ENCODE results near the gene PTPRT.

DNA sequence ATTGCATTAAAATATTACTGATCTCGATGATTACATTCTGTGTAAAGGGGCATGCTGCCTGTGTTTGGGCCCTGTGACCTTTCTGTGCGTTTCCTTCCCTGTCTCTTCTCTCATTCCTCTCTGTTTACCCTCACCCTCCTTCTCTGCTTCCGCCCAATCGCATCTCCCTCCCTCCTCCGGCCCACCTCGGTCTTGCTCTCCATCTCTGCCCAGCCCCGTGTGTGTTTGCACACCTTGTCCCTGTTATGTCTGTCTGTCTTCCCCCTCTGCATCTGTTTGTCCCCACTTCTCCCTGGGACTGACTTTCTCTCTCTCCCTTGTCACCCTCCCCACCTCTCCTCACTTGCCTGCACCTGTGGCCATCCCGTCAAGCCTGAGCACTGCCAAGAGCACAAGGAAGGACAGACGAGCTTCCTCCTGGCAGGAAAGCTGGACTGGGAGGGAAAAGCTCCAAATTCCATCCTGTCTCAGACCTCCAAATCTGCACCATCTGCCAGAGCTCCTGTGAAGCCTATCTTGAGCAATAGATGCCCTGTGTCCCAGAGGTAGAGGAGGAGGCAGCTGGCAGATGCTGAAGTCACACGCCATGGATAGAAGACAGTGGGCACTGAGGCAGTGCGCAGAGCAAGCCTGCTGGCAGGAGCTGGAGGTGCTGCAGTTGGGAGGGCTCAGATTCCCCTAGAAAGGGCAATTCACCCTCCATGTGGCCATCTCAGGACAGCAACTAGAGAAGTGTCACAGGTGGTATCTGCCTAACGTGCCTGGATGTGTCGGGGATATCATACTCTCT, 172.3 kb downstream of the PTPRT start:
- TF ChIP-seq, protein P1, sequence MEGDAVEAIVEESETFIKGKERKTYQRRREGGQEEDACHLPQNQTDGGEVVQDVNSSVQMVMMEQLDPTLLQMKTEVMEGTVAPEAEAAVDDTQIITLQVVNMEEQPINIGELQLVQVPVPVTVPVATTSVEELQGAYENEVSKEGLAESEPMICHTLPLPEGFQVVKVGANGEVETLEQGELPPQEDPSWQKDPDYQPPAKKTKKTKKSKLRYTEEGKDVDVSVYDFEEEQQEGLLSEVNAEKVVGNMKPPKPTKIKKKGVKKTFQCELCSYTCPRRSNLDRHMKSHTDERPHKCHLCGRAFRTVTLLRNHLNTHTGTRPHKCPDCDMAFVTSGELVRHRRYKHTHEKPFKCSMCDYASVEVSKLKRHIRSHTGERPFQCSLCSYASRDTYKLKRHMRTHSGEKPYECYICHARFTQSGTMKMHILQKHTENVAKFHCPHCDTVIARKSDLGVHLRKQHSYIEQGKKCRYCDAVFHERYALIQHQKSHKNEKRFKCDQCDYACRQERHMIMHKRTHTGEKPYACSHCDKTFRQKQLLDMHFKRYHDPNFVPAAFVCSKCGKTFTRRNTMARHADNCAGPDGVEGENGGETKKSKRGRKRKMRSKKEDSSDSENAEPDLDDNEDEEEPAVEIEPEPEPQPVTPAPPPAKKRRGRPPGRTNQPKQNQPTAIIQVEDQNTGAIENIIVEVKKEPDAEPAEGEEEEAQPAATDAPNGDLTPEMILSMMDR (conservative IDR thresholded peaks at IDR 0.05; ENCODE audit: low read depth in 2 of 2), result no peak
- no peak for TF ChIP-seq JUNB (IDR thresholded peaks at IDR 0.05; ENCODE audit: unreplicated experiment)
- TF ChIP-seq ZNF331 (CRISPR knock-in tag; IDR thresholded peaks at IDR 0.05; ENCODE audit: low read depth), result no peak
- no peak for TF ChIP-seq EZH2 (IDR thresholded peaks at IDR 0.05; ENCODE audit: low read depth, unreplicated experiment)
- no peak for TF ChIP-seq REST (IDR thresholded peaks at IDR 0.05; ENCODE audit: unreplicated experiment)
- TF ChIP-seq POLR2AphosphoS5 (IDR thresholded peaks at IDR 0.05; ENCODE audit: low read depth), result no peak
- TF ChIP-seq CREB1 (CRISPR knock-in tag; IDR thresholded peaks at IDR 0.05; ENCODE audit: low read depth), result no peak
- no peak for TF ChIP-seq EZH2phosphoT487 (IDR thresholded peaks at IDR 0.05; ENCODE audit: unreplicated experiment)
- no peak for TF ChIP-seq NANOG (IDR thresholded peaks at IDR 0.05; ENCODE audit: borderline replicate concordance)
- no peak for TF ChIP-seq STAT1 (IDR thresholded peaks at IDR 0.05; ENCODE audit: unreplicated experiment)
- TF ChIP-seq ZNF114 (CRISPR knock-in tag; IDR thresholded peaks at IDR 0.05), result no peak
- TF ChIP-seq, protein P2, sequence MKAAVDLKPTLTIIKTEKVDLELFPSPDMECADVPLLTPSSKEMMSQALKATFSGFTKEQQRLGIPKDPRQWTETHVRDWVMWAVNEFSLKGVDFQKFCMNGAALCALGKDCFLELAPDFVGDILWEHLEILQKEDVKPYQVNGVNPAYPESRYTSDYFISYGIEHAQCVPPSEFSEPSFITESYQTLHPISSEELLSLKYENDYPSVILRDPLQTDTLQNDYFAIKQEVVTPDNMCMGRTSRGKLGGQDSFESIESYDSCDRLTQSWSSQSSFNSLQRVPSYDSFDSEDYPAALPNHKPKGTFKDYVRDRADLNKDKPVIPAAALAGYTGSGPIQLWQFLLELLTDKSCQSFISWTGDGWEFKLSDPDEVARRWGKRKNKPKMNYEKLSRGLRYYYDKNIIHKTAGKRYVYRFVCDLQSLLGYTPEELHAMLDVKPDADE (IDR thresholded peaks at IDR 0.05), result no peak
- no peak for TF ChIP-seq ZNF462 (CRISPR knock-in tag; IDR thresholded peaks at IDR 0.05)
